ENCODE measurements around the gene TM9SF1.

TM9SF1 gene

GRCh38 chr14:24185741-24186140 is 9.5 kb downstream of the TM9SF1 start:
- Histone ChIP-seq H3K9ac (no peak overlapping the region), H3K36me3 (ENCODE audit: control insufficient read depth, insufficient read depth, low read length) (no peaks in the 10 kb centered on the region), H3K4me3 (ENCODE audit: low read depth, low read length) (no peak overlapping the region), H3K4me2 (ENCODE audit: low read length) (no peak overlapping the region), H3K9me3 (ENCODE audit: control insufficient read depth, low read length) (no peaks in the 10 kb centered on the region), H3K4me1 (peaks cover 11% of the 10 kb centered on the region), H3K79me2 (no peaks in the 10 kb centered on the region), H3K27ac (no peak overlapping the region), H2AFZ (no peak overlapping the region), H3K27me3 (ENCODE audit: control insufficient read depth, insufficient read depth, low read length) (no peaks in the 10 kb centered on the region)
- TF ChIP-seq, protein P1, sequence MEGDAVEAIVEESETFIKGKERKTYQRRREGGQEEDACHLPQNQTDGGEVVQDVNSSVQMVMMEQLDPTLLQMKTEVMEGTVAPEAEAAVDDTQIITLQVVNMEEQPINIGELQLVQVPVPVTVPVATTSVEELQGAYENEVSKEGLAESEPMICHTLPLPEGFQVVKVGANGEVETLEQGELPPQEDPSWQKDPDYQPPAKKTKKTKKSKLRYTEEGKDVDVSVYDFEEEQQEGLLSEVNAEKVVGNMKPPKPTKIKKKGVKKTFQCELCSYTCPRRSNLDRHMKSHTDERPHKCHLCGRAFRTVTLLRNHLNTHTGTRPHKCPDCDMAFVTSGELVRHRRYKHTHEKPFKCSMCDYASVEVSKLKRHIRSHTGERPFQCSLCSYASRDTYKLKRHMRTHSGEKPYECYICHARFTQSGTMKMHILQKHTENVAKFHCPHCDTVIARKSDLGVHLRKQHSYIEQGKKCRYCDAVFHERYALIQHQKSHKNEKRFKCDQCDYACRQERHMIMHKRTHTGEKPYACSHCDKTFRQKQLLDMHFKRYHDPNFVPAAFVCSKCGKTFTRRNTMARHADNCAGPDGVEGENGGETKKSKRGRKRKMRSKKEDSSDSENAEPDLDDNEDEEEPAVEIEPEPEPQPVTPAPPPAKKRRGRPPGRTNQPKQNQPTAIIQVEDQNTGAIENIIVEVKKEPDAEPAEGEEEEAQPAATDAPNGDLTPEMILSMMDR (IDR thresholded peaks at IDR 0.05) = no peak

- H2AFZ ChIP-seq = no peak overlapping the region
- no peaks in the 10 kb centered on the region for H3K36me3 ChIP-seq (ENCODE audit: control insufficient read depth, insufficient read depth, low read length)
- H3K9ac ChIP-seq = no peak overlapping the region
- no peaks in the 10 kb centered on the region for H3K9me3 ChIP-seq (ENCODE audit: control insufficient read depth, low read length)
- no peak overlapping the region for H3K4me2 ChIP-seq (ENCODE audit: low read length)
- no peaks in the 10 kb centered on the region for H3K27me3 ChIP-seq (ENCODE audit: control insufficient read depth, insufficient read depth, low read length)
- no peak overlapping the region for H3K4me3 ChIP-seq (ENCODE audit: low read depth, low read length)
- H3K79me2 ChIP-seq = no peaks in the 10 kb centered on the region
- TF ChIP-seq, protein P1 (IDR thresholded peaks at IDR 0.05) = no peak
- no peak overlapping the region for H3K27ac ChIP-seq
- H3K4me1 ChIP-seq = peaks cover 11% of the 10 kb centered on the region
Observed at GRCh38 chr14:24185026-24185425, 10.2 kb downstream of the TM9SF1 start.

DNA sequence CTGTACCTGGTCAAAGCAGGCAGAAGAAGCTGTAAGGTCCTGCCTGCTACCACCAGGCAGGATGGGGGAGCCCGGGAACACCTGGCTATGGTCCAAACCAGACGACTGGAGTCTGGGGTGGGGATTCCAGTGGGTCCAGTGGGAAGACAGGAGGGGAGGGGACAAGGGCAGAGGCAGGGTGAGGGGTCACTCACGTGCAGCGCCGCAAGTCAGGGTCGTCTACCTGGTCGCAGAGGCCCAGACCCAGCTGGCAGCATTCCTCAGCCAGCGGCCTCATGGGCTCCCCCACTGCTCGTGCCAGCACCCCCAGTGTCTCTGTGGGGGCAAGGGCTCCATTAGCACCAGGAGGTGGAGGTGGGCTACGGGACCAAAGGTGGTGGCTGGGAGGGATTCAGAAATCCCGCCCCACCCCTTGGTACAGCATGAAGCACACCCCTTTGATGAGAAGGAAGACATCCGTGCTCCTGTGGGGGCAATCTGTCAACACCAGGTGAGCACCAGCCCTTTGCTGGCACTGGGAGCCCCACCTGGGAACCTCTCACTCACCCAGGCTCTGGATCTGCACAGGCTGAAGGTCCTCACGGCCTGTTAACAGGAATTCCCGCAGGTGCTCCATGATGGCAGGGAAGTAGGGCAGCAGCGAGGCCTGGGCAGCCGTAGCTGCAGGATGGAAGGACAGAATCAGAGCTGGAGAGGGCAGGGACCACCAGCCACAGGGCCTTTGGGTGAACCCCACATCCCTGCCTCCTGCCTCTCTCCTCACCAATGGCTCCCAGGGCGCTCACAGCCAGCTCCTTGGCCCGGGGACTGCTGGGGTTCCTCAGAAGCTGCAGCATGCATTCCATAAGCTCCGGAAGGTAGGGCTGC is 10.9 kb downstream of the TM9SF1 start:
- H3K4me2 ChIP-seq (ENCODE audit: low read length) = no peak overlapping the region
- H3K27me3 ChIP-seq (ENCODE audit: control insufficient read depth, insufficient read depth, low read length) = no peaks in the 10 kb centered on the region
- H3K27ac ChIP-seq = no peak overlapping the region
- no peak overlapping the region for H2AFZ ChIP-seq
- H3K9ac ChIP-seq = no peak overlapping the region
- H3K79me2 ChIP-seq = no peaks in the 10 kb centered on the region
- peaks cover 11% of the 10 kb centered on the region for H3K4me1 ChIP-seq
- no peak overlapping the region for H3K4me3 ChIP-seq (ENCODE audit: low read depth, low read length)
- no peaks in the 10 kb centered on the region for H3K9me3 ChIP-seq (ENCODE audit: control insufficient read depth, low read length)
- TF ChIP-seq, protein P1 (IDR thresholded peaks at IDR 0.05) = no peak
- H3K36me3 ChIP-seq (ENCODE audit: control insufficient read depth, insufficient read depth, low read length) = no peaks in the 10 kb centered on the region

- no peak overlapping the region for H3K27ac ChIP-seq
- H3K4me2 ChIP-seq (ENCODE audit: low read length) = no peak overlapping the region
- TF ChIP-seq, protein P1 (IDR thresholded peaks at IDR 0.05) = no peak
- no peaks in the 10 kb centered on the region for H3K79me2 ChIP-seq
- peaks cover 7% of the 10 kb centered on the region for H3K4me1 ChIP-seq
- no peaks in the 10 kb centered on the region for H3K27me3 ChIP-seq (ENCODE audit: control insufficient read depth, insufficient read depth, low read length)
- no peak overlapping the region for H3K9ac ChIP-seq
- H2AFZ ChIP-seq = no peak overlapping the region
- no peak overlapping the region for H3K4me3 ChIP-seq (ENCODE audit: low read depth, low read length)
- no peaks in the 10 kb centered on the region for H3K36me3 ChIP-seq (ENCODE audit: control insufficient read depth, insufficient read depth, low read length)
- H3K9me3 ChIP-seq (ENCODE audit: control insufficient read depth, low read length) = no peaks in the 10 kb centered on the region
Observed at GRCh38 chr14:24183014-24183481, 12.2 kb downstream of the TM9SF1 start.
